ENCODE data around the gene LYSMD3.

GRCh38 chr5:90562341-90562740 is 33.0 kb upstream of the LYSMD3 start:
- TF ChIP-seq, protein P1, sequence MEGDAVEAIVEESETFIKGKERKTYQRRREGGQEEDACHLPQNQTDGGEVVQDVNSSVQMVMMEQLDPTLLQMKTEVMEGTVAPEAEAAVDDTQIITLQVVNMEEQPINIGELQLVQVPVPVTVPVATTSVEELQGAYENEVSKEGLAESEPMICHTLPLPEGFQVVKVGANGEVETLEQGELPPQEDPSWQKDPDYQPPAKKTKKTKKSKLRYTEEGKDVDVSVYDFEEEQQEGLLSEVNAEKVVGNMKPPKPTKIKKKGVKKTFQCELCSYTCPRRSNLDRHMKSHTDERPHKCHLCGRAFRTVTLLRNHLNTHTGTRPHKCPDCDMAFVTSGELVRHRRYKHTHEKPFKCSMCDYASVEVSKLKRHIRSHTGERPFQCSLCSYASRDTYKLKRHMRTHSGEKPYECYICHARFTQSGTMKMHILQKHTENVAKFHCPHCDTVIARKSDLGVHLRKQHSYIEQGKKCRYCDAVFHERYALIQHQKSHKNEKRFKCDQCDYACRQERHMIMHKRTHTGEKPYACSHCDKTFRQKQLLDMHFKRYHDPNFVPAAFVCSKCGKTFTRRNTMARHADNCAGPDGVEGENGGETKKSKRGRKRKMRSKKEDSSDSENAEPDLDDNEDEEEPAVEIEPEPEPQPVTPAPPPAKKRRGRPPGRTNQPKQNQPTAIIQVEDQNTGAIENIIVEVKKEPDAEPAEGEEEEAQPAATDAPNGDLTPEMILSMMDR (IDR thresholded peaks at IDR 0.05; ENCODE audit: low read depth, low read length, poor library complexity, severe bottlenecking) = no peak
- no peak for TF ChIP-seq EZH2phosphoT487 (IDR thresholded peaks at IDR 0.05; ENCODE audit: borderline replicate concordance, low read length)

Data from DOHH2 (cell line).